HEK293 (cell line): ENCODE measurements around the gene KCNF1.

Experiments used
- CTCF ChIA-PET: fragments of 350-600 bp; formaldehyde crosslinking; extraction: SDS; loops from one replicate; lab custom pipeline; 2021; ENCODE audit warnings: antibody characterized with exemption; lab: Yijun Ruan, JAX
- POLR2A ChIA-PET: fragments of 300-600 bp; formaldehyde crosslinking; extraction: SDS; loops from one replicate; lab custom pipeline; 2020; ENCODE audit warnings: antibody characterized with exemption, inconsistent platforms; lab: Yijun Ruan, JAX
- H3K27ac ChIP-seq: fragments of 200-500 bp; sonication (Bioruptor generic); 2 replicates; pipeline ENCODE4 v1.5.1; 2014; ENCODE audit warnings: low read depth, low read length, control low read depth, inconsistent platforms; ENCODE audit errors: extremely low read depth
- H3K36me3 ChIP-seq, 2 experiments: fragments of 200-500 bp in 1 of 2; sonication (Bioruptor generic) in 1 of 2; 1 replicate in 1 of 2; 2 replicates in 1 of 2; pipeline ENCODE4 v1.5.1; 2014 to 2017; ENCODE audit warnings: inconsistent platforms in 2 of 2, low read length in 2 of 2; ENCODE audit not compliant: control insufficient read depth in 2 of 2, insufficient read depth in 1 of 2
- H3K4me1 ChIP-seq: fragments of 200-500 bp; sonication (Bioruptor generic); 2 replicates; pipeline ENCODE4 v1.5.1; 2014; ENCODE audit warnings: mild to moderate bottlenecking, low read length, inconsistent platforms; ENCODE audit not compliant: control insufficient read depth, insufficient read depth
- H3K4me3 ChIP-seq: 2 replicates; pipeline ENCODE4 v1.5.1; 2011; ENCODE audit warnings: low read depth, mild to moderate bottlenecking, control low read depth, low read length, moderate library complexity
- H3K9me3 ChIP-seq: fragments of 200-500 bp; sonication (Bioruptor generic); 2 replicates; pipeline ENCODE4 v1.5.1; 2014; ENCODE audit warnings: low read depth, low read length, inconsistent platforms; ENCODE audit not compliant: control insufficient read depth, insufficient read depth
- BCL6B ChIP-seq: fragments of 450-650 bp; formaldehyde crosslinking; IDR thresholded peaks from 2 replicates; pipeline ENCODE4 v1.5.1; 2017; ENCODE audit warnings: missing biosample characterization, missing genetic modification characterization
- FEZF1 ChIP-seq: fragments of 450-650 bp; formaldehyde crosslinking; IDR thresholded peaks from 2 replicates; pipeline ENCODE4 v1.5.1; 2016; ENCODE audit warnings: missing biosample characterization, missing genetic modification characterization
- INSM2 ChIP-seq: fragments of 450-650 bp; formaldehyde crosslinking; IDR thresholded peaks from 2 replicates; pipeline ENCODE4 v1.5.1; 2016; ENCODE audit warnings: missing biosample characterization, missing genetic modification characterization
- KLF8 ChIP-seq: fragments of 450-650 bp; formaldehyde crosslinking; IDR thresholded peaks from 2 replicates; pipeline ENCODE4 v1.5.1; 2016; ENCODE audit warnings: missing biosample characterization, missing genetic modification characterization
- KLF9 ChIP-seq: fragments of 450-650 bp; formaldehyde crosslinking; IDR thresholded peaks from 2 replicates; pipeline ENCODE4 v1.5.1; 2016; ENCODE audit warnings: missing biosample characterization, missing genetic modification characterization, low read depth
- TRIM28 ChIP-seq: IDR thresholded peaks from 2 replicates; pipeline ENCODE4 v1.6.1; 2011; ENCODE audit warnings: low read length, control low read depth, borderline replicate concordance
- WT1 ChIP-seq: fragments of 450-650 bp; formaldehyde crosslinking; IDR thresholded peaks from 2 replicates; pipeline ENCODE4 v1.5.1; 2016; ENCODE audit warnings: missing biosample characterization, missing genetic modification characterization
- ZBTB1 ChIP-seq: fragments of 450-650 bp; formaldehyde crosslinking; IDR thresholded peaks from 2 replicates; pipeline ENCODE4 v1.5.1; 2016; ENCODE audit warnings: missing biosample characterization, missing genetic modification characterization
- ZBTB26 ChIP-seq: fragments of 450-650 bp; formaldehyde crosslinking; optimal IDR thresholded peaks from 2 replicates; pipeline ENCODE3; 2016; ENCODE audit warnings: missing biosample characterization, mild to moderate bottlenecking, missing genetic modification characterization
- ZBTB7A ChIP-seq: fragments of 450-650 bp; formaldehyde crosslinking; IDR thresholded peaks from 2 replicates; pipeline ENCODE4 v1.5.1; 2016; ENCODE audit warnings: low read depth, missing biosample characterization, missing genetic modification characterization
- ZEB2 ChIP-seq: fragments of 450-650 bp; formaldehyde crosslinking; IDR thresholded peaks from 2 replicates; pipeline ENCODE4 v1.5.1; 2016; ENCODE audit warnings: missing biosample characterization, missing genetic modification characterization
- ZFHX2 ChIP-seq: fragments of 450-650 bp; formaldehyde crosslinking; conservative IDR thresholded peaks from 2 replicates; pipeline ENCODE4 v1.5.1; 2016; ENCODE audit warnings: missing biosample characterization, missing genetic modification characterization
- ZFP3 ChIP-seq: fragments of 450-650 bp; formaldehyde crosslinking; IDR thresholded peaks from 2 replicates; pipeline ENCODE4 v1.5.1; 2016; ENCODE audit warnings: low read depth, missing biosample characterization, missing genetic modification characterization
- ZNF121 ChIP-seq: fragments of 450-650 bp; formaldehyde crosslinking; IDR thresholded peaks from 2 replicates; pipeline ENCODE4 v1.5.1; 2016; ENCODE audit warnings: missing biosample characterization, missing genetic modification characterization
- ZNF138 ChIP-seq: fragments of 450-650 bp; formaldehyde crosslinking; IDR thresholded peaks from 2 replicates; pipeline ENCODE4 v1.5.1; 2016; ENCODE audit warnings: missing biosample characterization, missing genetic modification characterization, borderline replicate concordance
- ZNF157 ChIP-seq: fragments of 450-650 bp; formaldehyde crosslinking; IDR thresholded peaks from 2 replicates; pipeline ENCODE4 v1.5.1; 2016; ENCODE audit warnings: missing biosample characterization, missing genetic modification characterization
- ZNF23 ChIP-seq: fragments of 450-650 bp; formaldehyde crosslinking; IDR thresholded peaks from 2 replicates; pipeline ENCODE4 v1.5.1; 2016; ENCODE audit warnings: missing biosample characterization, missing genetic modification characterization, borderline replicate concordance
- ZNF280D ChIP-seq: fragments of 450-650 bp; formaldehyde crosslinking; IDR thresholded peaks from 2 replicates; pipeline ENCODE4 v1.5.1; 2016; ENCODE audit warnings: missing biosample characterization, missing genetic modification characterization
- ZNF544 ChIP-seq: fragments of 450-650 bp; formaldehyde crosslinking; IDR thresholded peaks from 2 replicates; pipeline ENCODE4 v1.5.0; 2017; ENCODE audit warnings: missing biosample characterization, missing genetic modification characterization
- ZNF549 ChIP-seq: fragments of 450-650 bp; IDR thresholded peaks from 2 replicates; pipeline ENCODE4 v1.5.1; 2018; ENCODE audit warnings: missing biosample characterization, missing genetic modification characterization, mild to moderate bottlenecking, inconsistent platforms, moderate library complexity
- ZNF555 ChIP-seq: fragments of 450-650 bp; formaldehyde crosslinking; conservative IDR thresholded peaks from 2 replicates; pipeline ENCODE4 v1.5.1; 2017; ENCODE audit warnings: missing biosample characterization, mild to moderate bottlenecking, missing genetic modification characterization, inconsistent platforms
- ZNF629 ChIP-seq: fragments of 450-650 bp; formaldehyde crosslinking; IDR thresholded peaks from 2 replicates; pipeline ENCODE4 v1.5.1; 2017; ENCODE audit warnings: missing biosample characterization, missing genetic modification characterization
- ZNF747 ChIP-seq: fragments of 450-650 bp; formaldehyde crosslinking; IDR thresholded peaks from 2 replicates; pipeline ENCODE4 v1.5.1; 2016; ENCODE audit warnings: missing biosample characterization, missing genetic modification characterization
- ZSCAN23 ChIP-seq: fragments of 450-650 bp; formaldehyde crosslinking; IDR thresholded peaks from 2 replicates; pipeline ENCODE4 v1.5.1; 2016; ENCODE audit warnings: missing biosample characterization, missing genetic modification characterization
- TF ChIP-seq, protein P1 (sequence below): fragments of 450-650 bp; formaldehyde crosslinking; IDR thresholded peaks from 2 replicates; pipeline ENCODE4 v1.5.1; 2017; ENCODE audit warnings: missing biosample characterization, missing genetic modification characterization

KCNF1 gene

GRCh38 chr2:10923965-10924364 lies 12.2 kb downstream of the KCNF1 start:
- H3K4me3 ChIP-seq = no peak overlapping the region
- CTCF ChIA-PET = no interaction called here
- no peaks in the 10 kb centered on the region for H3K36me3 ChIP-seq
- H3K4me1 ChIP-seq = no peaks in the 10 kb centered on the region
- H3K27ac ChIP-seq = no peak overlapping the region
- no peaks in the 10 kb centered on the region for H3K9me3 ChIP-seq
- POLR2A ChIA-PET = no interaction called here
- TF ChIP-seq ZNF629 (tag by site-specific recombination) (no peak), ZNF157 (tag by site-specific recombination) (no peak), FEZF1 (tag by site-specific recombination) (no peak)

GRCh38 chr2:10924441-10924840 lies 12.7 kb downstream of the KCNF1 start:
- Histone ChIP-seq H3K4me1 (no peaks in the 10 kb centered on the region), H3K4me3 (no peak overlapping the region), H3K9me3 (no peaks in the 10 kb centered on the region), H3K36me3 (no peaks in the 10 kb centered on the region), H3K27ac (no peak overlapping the region)
- TF ChIP-seq KLF8 (tag by site-specific recombination) (no peak), ZNF544 (tag by site-specific recombination) (no peak), INSM2 (tag by site-specific recombination) (no peak), ZBTB7A (tag by site-specific recombination) (no peak), ZNF280D (tag by site-specific recombination) (no peak), ZBTB1 (tag by site-specific recombination) (no peak), ZNF747 (no peak), ZNF555 (tag by site-specific recombination) (no peak), ZNF23 (no peak), ZBTB26 (no peak)
- TF ChIP-seq, protein P1, sequence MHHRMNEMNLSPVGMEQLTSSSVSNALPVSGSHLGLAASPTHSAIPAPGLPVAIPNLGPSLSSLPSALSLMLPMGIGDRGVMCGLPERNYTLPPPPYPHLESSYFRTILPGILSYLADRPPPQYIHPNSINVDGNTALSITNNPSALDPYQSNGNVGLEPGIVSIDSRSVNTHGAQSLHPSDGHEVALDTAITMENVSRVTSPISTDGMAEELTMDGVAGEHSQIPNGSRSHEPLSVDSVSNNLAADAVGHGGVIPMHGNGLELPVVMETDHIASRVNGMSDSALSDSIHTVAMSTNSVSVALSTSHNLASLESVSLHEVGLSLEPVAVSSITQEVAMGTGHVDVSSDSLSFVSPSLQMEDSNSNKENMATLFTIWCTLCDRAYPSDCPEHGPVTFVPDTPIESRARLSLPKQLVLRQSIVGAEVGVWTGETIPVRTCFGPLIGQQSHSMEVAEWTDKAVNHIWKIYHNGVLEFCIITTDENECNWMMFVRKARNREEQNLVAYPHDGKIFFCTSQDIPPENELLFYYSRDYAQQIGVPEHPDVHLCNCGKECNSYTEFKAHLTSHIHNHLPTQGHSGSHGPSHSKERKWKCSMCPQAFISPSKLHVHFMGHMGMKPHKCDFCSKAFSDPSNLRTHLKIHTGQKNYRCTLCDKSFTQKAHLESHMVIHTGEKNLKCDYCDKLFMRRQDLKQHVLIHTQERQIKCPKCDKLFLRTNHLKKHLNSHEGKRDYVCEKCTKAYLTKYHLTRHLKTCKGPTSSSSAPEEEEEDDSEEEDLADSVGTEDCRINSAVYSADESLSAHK (tag by site-specific recombination) = no peak
- POLR2A ChIA-PET = no interaction called here
- CTCF ChIA-PET = no interaction called here

GRCh38 chr2:10924859-10925258 lies 13.1 kb downstream of the KCNF1 start:
- Histone ChIP-seq H3K27ac (no peak overlapping the region), H3K4me1 (no peaks in the 10 kb centered on the region), H3K4me3 (no peak overlapping the region), H3K36me3 (no peaks in the 10 kb centered on the region), H3K9me3 (no peaks in the 10 kb centered on the region)
- POLR2A ChIA-PET = no interaction called here
- CTCF ChIA-PET = no interaction called here
- TF ChIP-seq ZSCAN23 (tag by site-specific recombination) = no peak
- TF ChIP-seq TRIM28 = no peak
- TF ChIP-seq ZFHX2 (tag by site-specific recombination) = no peak
- no peak for TF ChIP-seq WT1 (tag by site-specific recombination)
- no peak for TF ChIP-seq ZEB2
- no peak for TF ChIP-seq ZNF121 (tag by site-specific recombination)
- no peak for TF ChIP-seq ZNF629 (tag by site-specific recombination)
- TF ChIP-seq BCL6B (tag by site-specific recombination) = no peak
- TF ChIP-seq KLF9 (tag by site-specific recombination) = no peak
- TF ChIP-seq ZFP3 (tag by site-specific recombination) = no peak
- no peak for TF ChIP-seq ZNF549 (tag by site-specific recombination)
- TF ChIP-seq ZNF138 (tag by site-specific recombination) = no peak
